HepG2 (cell line): ENCODE measurements around the gene KCNIP4.

Experiments
- CREB1 ChIP-seq, 2 experiments: fragments of 450-650 bp in 1 of 2; IDR thresholded peaks; 2 replicates each; pipeline ENCODE4 v1.6.1; 2016 to 2017; ENCODE audit warnings: control low read depth in 1 of 2, mild to moderate bottlenecking in 1 of 2, missing compliant biosample characterization in 1 of 2, missing genetic modification characterization in 1 of 2
- FOXJ3 ChIP-seq: sonication (generic); formaldehyde crosslinking; IDR thresholded peaks from 2 replicates; pipeline ENCODE4 v1.4.0; 2020; ENCODE audit warnings: missing genetic modification reagents, mild to moderate bottlenecking, borderline replicate concordance
- MAFF ChIP-seq: IDR thresholded peaks from 2 replicates; pipeline ENCODE4 v1.6.1; 2011; ENCODE audit warnings: low read depth, low read length, improper control_type of control experiment
- NFATC3 ChIP-seq: sonication (generic); formaldehyde crosslinking; IDR thresholded peaks from 2 replicates; pipeline ENCODE4 v1.5.1; 2020; ENCODE audit warnings: mild to moderate bottlenecking, missing genetic modification reagents
- POLR2A ChIP-seq, 2 experiments: IDR thresholded peaks; 2 replicates each; pipeline ENCODE4 v1.6.1; 2011; ENCODE audit warnings: low read depth in 2 of 2, low read length in 2 of 2, mild to moderate bottlenecking in 1 of 2, moderate library complexity in 1 of 2; ENCODE audit not compliant: insufficient read depth in 1 of 2
- SOX5 ChIP-seq: IDR thresholded peaks from 2 replicates; pipeline ENCODE4 v1.6.1; 2016; ENCODE audit warnings: borderline replicate concordance
- SP1 ChIP-seq, 2 experiments: fragments of 450-650 bp in 1 of 2; sonication (generic) in 1 of 2; formaldehyde crosslinking in 1 of 2; IDR thresholded peaks; 2 replicates each; pipeline versions ENCODE4 v1.4.0 to v1.6.1; 2016 to 2020; ENCODE audit warnings: missing genetic modification reagents in 1 of 2
- TARDBP ChIP-seq: sonication (generic); formaldehyde crosslinking; IDR thresholded peaks from 2 replicates; pipeline ENCODE4 v1.8.0; 2022; ENCODE audit warnings: mild to moderate bottlenecking, missing genetic modification reagents
- ZNF232 ChIP-seq: sonication (generic); formaldehyde crosslinking; IDR thresholded peaks from 2 replicates; pipeline ENCODE4 v1.4.0; 2020; ENCODE audit warnings: missing genetic modification reagents, borderline replicate concordance
- TF ChIP-seq, protein P1 (sequence below): sonication (generic); formaldehyde crosslinking; IDR thresholded peaks from 2 replicates; pipeline ENCODE4 v1.9.0; 2021; ENCODE audit warnings: missing genetic modification reagents, mild to moderate bottlenecking, borderline replicate concordance
- TF ChIP-seq, protein P2 (sequence below), 2 experiments: sonication (generic) in 1 of 2; formaldehyde crosslinking in 1 of 2; IDR thresholded peaks; 2 replicates each; pipeline versions ENCODE4 v1.4.0 to v1.6.1; 2018 to 2020; ENCODE audit warnings: missing genetic modification reagents in 2 of 2, borderline replicate concordance in 1 of 2, low read depth in 1 of 2, mild to moderate bottlenecking in 1 of 2, missing biosample characterization in 1 of 2
- TF ChIP-seq, protein P3 (sequence below): sonication (generic); formaldehyde crosslinking; IDR thresholded peaks from 2 replicates; pipeline ENCODE4 v1.5.0; 2020; ENCODE audit warnings: mild to moderate bottlenecking, missing genetic modification reagents, borderline replicate concordance
- TF ChIP-seq, protein P4 (sequence below): IDR thresholded peaks from 2 replicates; pipeline ENCODE4 v1.6.1; 2016; ENCODE audit warnings: low read depth, control low read depth

DNA sequence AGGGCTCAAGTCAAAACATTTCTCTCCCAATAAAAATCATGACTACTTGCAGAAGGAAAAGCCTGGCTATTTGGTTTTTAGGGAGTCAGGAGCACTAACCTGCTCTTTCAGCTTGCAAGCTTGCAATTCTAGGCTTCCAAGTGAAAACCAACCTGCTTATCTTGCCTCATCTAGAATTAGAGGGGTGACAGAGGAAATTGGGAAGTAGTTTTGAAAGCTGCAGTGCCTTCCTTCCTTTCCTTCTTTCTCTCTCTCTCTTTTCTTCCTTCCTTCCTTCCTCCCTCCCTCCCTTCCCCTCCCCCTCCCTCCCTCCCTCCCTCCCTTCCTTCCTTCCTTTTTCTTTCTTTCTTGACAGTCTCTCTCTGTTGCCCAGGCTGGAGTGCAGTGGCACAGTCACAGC is 417.5 kb downstream of the KCNIP4 start:
- TF ChIP-seq, protein P1, sequence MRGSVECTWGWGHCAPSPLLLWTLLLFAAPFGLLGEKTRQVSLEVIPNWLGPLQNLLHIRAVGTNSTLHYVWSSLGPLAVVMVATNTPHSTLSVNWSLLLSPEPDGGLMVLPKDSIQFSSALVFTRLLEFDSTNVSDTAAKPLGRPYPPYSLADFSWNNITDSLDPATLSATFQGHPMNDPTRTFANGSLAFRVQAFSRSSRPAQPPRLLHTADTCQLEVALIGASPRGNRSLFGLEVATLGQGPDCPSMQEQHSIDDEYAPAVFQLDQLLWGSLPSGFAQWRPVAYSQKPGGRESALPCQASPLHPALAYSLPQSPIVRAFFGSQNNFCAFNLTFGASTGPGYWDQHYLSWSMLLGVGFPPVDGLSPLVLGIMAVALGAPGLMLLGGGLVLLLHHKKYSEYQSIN (CRISPR knock-in tag) = no peak
- TF ChIP-seq FOXJ3 (CRISPR knock-in tag) = no peak
- TF ChIP-seq, protein P2, sequence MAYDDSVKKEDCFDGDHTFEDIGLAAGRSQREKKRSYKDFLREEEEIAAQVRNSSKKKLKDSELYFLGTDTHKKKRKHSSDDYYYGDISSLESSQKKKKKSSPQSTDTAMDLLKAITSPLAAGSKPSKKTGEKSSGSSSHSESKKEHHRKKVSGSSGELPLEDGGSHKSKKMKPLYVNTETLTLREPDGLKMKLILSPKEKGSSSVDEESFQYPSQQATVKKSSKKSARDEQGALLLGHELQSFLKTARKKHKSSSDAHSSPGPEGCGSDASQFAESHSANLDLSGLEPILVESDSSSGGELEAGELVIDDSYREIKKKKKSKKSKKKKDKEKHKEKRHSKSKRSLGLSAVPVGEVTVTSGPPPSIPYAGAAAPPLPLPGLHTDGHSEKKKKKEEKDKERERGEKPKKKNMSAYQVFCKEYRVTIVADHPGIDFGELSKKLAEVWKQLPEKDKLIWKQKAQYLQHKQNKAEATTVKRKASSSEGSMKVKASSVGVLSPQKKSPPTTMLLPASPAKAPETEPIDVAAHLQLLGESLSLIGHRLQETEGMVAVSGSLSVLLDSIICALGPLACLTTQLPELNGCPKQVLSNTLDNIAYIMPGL (CRISPR knock-in tag; IDR thresholded peaks at IDR 0.05; ENCODE audit: borderline replicate concordance in 1 of 2, low read depth in 1 of 2) = no peak
- TF ChIP-seq, protein P3, sequence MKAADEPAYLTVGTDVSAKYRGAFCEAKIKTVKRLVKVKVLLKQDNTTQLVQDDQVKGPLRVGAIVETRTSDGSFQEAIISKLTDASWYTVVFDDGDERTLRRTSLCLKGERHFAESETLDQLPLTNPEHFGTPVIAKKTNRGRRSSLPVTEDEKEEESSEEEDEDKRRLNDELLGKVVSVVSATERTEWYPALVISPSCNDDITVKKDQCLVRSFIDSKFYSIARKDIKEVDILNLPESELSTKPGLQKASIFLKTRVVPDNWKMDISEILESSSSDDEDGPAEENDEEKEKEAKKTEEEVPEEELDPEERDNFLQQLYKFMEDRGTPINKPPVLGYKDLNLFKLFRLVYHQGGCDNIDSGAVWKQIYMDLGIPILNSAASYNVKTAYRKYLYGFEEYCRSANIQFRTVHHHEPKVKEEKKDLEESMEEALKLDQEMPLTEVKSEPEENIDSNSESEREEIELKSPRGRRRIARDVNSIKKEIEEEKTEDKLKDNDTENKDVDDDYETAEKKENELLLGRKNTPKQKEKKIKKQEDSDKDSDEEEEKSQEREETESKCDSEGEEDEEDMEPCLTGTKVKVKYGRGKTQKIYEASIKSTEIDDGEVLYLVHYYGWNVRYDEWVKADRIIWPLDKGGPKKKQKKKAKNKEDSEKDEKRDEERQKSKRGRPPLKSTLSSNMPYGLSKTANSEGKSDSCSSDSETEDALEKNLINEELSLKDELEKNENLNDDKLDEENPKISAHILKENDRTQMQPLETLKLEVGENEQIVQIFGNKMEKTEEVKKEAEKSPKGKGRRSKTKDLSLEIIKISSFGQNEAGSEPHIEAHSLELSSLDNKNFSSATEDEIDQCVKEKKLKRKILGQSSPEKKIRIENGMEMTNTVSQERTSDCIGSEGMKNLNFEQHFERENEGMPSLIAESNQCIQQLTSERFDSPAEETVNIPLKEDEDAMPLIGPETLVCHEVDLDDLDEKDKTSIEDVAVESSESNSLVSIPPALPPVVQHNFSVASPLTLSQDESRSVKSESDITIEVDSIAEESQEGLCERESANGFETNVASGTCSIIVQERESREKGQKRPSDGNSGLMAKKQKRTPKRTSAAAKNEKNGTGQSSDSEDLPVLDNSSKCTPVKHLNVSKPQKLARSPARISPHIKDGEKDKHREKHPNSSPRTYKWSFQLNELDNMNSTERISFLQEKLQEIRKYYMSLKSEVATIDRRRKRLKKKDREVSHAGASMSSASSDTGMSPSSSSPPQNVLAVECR (CRISPR knock-in tag) = no peak
- no peak for TF ChIP-seq CREB1 (IDR thresholded peaks at IDR 0.05)
- TF ChIP-seq CREB1 (CRISPR knock-in tag; IDR thresholded peaks at IDR 0.05) = no peak
- TF ChIP-seq SOX5 (CRISPR knock-in tag) = no peak
- TF ChIP-seq TARDBP (CRISPR knock-in tag) = no peak
- TF ChIP-seq NFATC3 (CRISPR knock-in tag) = no peak
- no peak for TF ChIP-seq MAFF
- no peak for TF ChIP-seq ZNF232 (CRISPR knock-in tag)
- TF ChIP-seq, protein P4, sequence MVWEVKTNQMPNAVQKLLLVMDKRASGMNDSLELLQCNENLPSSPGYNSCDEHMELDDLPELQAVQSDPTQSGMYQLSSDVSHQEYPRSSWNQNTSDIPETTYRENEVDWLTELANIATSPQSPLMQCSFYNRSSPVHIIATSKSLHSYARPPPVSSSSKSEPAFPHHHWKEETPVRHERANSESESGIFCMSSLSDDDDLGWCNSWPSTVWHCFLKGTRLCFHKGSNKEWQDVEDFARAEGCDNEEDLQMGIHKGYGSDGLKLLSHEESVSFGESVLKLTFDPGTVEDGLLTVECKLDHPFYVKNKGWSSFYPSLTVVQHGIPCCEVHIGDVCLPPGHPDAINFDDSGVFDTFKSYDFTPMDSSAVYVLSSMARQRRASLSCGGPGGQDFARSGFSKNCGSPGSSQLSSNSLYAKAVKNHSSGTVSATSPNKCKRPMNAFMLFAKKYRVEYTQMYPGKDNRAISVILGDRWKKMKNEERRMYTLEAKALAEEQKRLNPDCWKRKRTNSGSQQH (CRISPR knock-in tag) = no peak
- TF ChIP-seq POLR2A (IDR thresholded peaks at IDR 0.05; ENCODE audit: insufficient read depth in 1 of 2, low read depth in 2 of 2, low read length in 2 of 2) = no peak
- TF ChIP-seq SP1 (IDR thresholded peaks at IDR 0.05) = no peak
- TF ChIP-seq SP1 (CRISPR knock-in tag; IDR thresholded peaks at IDR 0.05) = no peak
